H9 (cell line): ENCODE data around the gene FXYD3. TPM values are rescaled to one million over a fixed set of nuclear protein-coding genes. Genes with fewer than 3 reads are reported as not detected.

Source experiments
- DNase-seq: peaks from one replicate; pipeline ENCODE4 v3.0.0-alpha.2; 2017
- H2AFZ ChIP-seq: one replicate; pipeline ENCODE4 v1.6.1; 2013; ENCODE audit warnings: mild to moderate bottlenecking, low read length, control low read depth, moderate library complexity
- H2AK5ac ChIP-seq: 2 replicates; pipeline ENCODE4 v1.6.1; 2013; ENCODE audit warnings: low read length, control low read depth, mixed read lengths; ENCODE audit not compliant: insufficient read length
- H2BK120ac ChIP-seq: one replicate; pipeline ENCODE4 v1.6.1; 2013; ENCODE audit warnings: low read depth, mild to moderate bottlenecking, low read length, control low read depth, inconsistent platforms; ENCODE audit not compliant: poor library complexity, severe bottlenecking
- H2BK12ac ChIP-seq: 2 replicates; pipeline ENCODE4 v1.6.1; 2013; ENCODE audit warnings: low read length, control low read depth, mixed read lengths, low read depth; ENCODE audit not compliant: insufficient read length
- H2BK15ac ChIP-seq: 2 replicates; pipeline ENCODE4 v1.6.1; 2013; ENCODE audit warnings: low read depth, low read length, control low read depth
- H2BK20ac ChIP-seq: one replicate; pipeline ENCODE4 v1.6.1; 2013; ENCODE audit warnings: low read depth, mild to moderate bottlenecking, low read length, control low read depth, inconsistent platforms; ENCODE audit not compliant: poor library complexity, severe bottlenecking
- H2BK5ac ChIP-seq: 2 replicates; pipeline ENCODE4 v1.6.1; 2013; ENCODE audit warnings: low read length, control low read depth, mixed read lengths; ENCODE audit not compliant: insufficient read length
- H3K14ac ChIP-seq: 2 replicates; pipeline ENCODE4 v1.6.1; 2013; ENCODE audit warnings: low read length, control low read depth; ENCODE audit not compliant: insufficient read depth
- H3K18ac ChIP-seq: 2 replicates; pipeline ENCODE4 v1.6.1; 2013; ENCODE audit warnings: low read depth, mild to moderate bottlenecking, mixed read lengths, low read length, control low read depth; ENCODE audit not compliant: insufficient read length
- H3K23ac ChIP-seq: 2 replicates; pipeline ENCODE4 v1.6.1; 2013; ENCODE audit warnings: low read length, control low read depth, mixed read lengths, low read depth; ENCODE audit not compliant: insufficient read length
- H3K23me2 ChIP-seq: 2 replicates; pipeline ENCODE4 v1.6.1; 2013; ENCODE audit warnings: low read depth, mild to moderate bottlenecking, mixed read lengths, low read length, control low read depth; ENCODE audit not compliant: insufficient read length, poor library complexity, severe bottlenecking
- H3K27ac ChIP-seq: 2 replicates; pipeline ENCODE4 v1.5.1; 2013; ENCODE audit warnings: low read length, control low read depth, mixed read lengths, low read depth; ENCODE audit not compliant: insufficient read length
- H3K27me3 ChIP-seq: 2 replicates; pipeline ENCODE4 v1.6.1; 2013; ENCODE audit warnings: low read length, control low read depth, inconsistent platforms; ENCODE audit not compliant: insufficient read depth
- H3K4ac ChIP-seq: 2 replicates; pipeline ENCODE4 v1.6.1; 2013; ENCODE audit warnings: low read depth, mild to moderate bottlenecking, control low read depth, inconsistent platforms, low read length, moderate library complexity
- H3K4me1 ChIP-seq: 2 replicates; pipeline ENCODE4 v1.6.1; 2013; ENCODE audit warnings: low read length, control low read depth, inconsistent platforms; ENCODE audit not compliant: insufficient read depth
- H3K4me2 ChIP-seq: 2 replicates; pipeline ENCODE4 v1.6.1; 2013; ENCODE audit warnings: low read length, control low read depth, mixed read lengths; ENCODE audit not compliant: insufficient read length, insufficient read depth
- H3K56ac ChIP-seq: 2 replicates; pipeline ENCODE4 v1.6.1; 2013; ENCODE audit warnings: low read depth, mild to moderate bottlenecking, mixed read lengths, low read length, control low read depth; ENCODE audit not compliant: insufficient read length
- H3K79me1 ChIP-seq: 2 replicates; pipeline ENCODE4 v1.6.1; 2013; ENCODE audit warnings: low read depth, mild to moderate bottlenecking, moderate library complexity, low read length, control low read depth, inconsistent platforms; ENCODE audit not compliant: insufficient read depth, poor library complexity, severe bottlenecking
- H3K79me2 ChIP-seq: 2 replicates; pipeline ENCODE4 v1.6.1; 2013; ENCODE audit warnings: low read length, control low read depth, inconsistent platforms; ENCODE audit not compliant: insufficient read depth
- H3K9ac ChIP-seq: 2 replicates; pipeline ENCODE4 v1.6.1; 2013; ENCODE audit warnings: low read length, control low read depth, mixed read lengths; ENCODE audit not compliant: insufficient read length; ENCODE audit errors: extremely low read depth
- H3K9me3 ChIP-seq: one replicate; pipeline ENCODE4 v1.6.1; 2013; ENCODE audit warnings: low read depth, low read length, inconsistent platforms; ENCODE audit not compliant: control insufficient read depth
- H3T11ph ChIP-seq: one replicate; pipeline ENCODE4 v1.6.1; 2013; ENCODE audit warnings: mild to moderate bottlenecking, low read length, control low read depth, inconsistent platforms
- H4K20me1 ChIP-seq: one replicate; pipeline ENCODE4 v1.6.1; 2013; ENCODE audit not compliant: control insufficient read depth, insufficient read length, insufficient read depth
- H4K5ac ChIP-seq: 2 replicates; pipeline ENCODE4 v1.6.1; 2013; ENCODE audit warnings: low read depth, mild to moderate bottlenecking, mixed read lengths, low read length, control low read depth; ENCODE audit not compliant: insufficient read length
- H4K8ac ChIP-seq: replicated peaks from 2 replicates; pipeline ENCODE4 v1.6.1; 2013; ENCODE audit warnings: low read length, control low read depth, mixed read lengths, low read depth; ENCODE audit not compliant: insufficient read length
- H4K91ac ChIP-seq: 2 replicates; pipeline ENCODE4 v1.6.1; 2013; ENCODE audit warnings: low read depth, mild to moderate bottlenecking, moderate library complexity, mixed read lengths, low read length, control low read depth; ENCODE audit not compliant: insufficient read length
- H3K27ac Mint-ChIP-seq, 3 experiments: 2 replicates in 2 of 3; 3 replicates in 1 of 3; pipeline ENCODE4 v1.8.0; 2020 to 2021; ENCODE audit warnings: mixed read lengths in 3 of 3, mild to moderate bottlenecking in 1 of 3, moderate library complexity in 1 of 3
- H3K27me3 Mint-ChIP-seq: 2 replicates; pipeline ENCODE4 v1.8.0; 2021; ENCODE audit warnings: low read depth, mild to moderate bottlenecking, moderate library complexity, mixed read lengths
- H3K36me3 Mint-ChIP-seq, 3 experiments: 2 replicates in 2 of 3; 3 replicates in 1 of 3; pipeline ENCODE4 v1.8.0; 2020 to 2021; ENCODE audit warnings: low read depth in 3 of 3, mixed read lengths in 3 of 3; ENCODE audit not compliant: insufficient read depth in 1 of 3
- H3K4me1 Mint-ChIP-seq, 2 experiments: 2 replicates each; pipeline ENCODE4 v1.8.0; 2020; ENCODE audit warnings: mixed read lengths in 2 of 2
- H3K4me3 Mint-ChIP-seq, 2 experiments: 2 replicates in 1 of 2; 3 replicates in 1 of 2; pipeline ENCODE4 v1.8.0; 2020 to 2021; ENCODE audit warnings: mild to moderate bottlenecking in 2 of 2, mixed read lengths in 2 of 2, moderate library complexity in 1 of 2
- H3K9me3 Mint-ChIP-seq, 2 experiments: 2 replicates in 1 of 2; 3 replicates in 1 of 2; pipeline ENCODE4 v1.8.0; 2020; ENCODE audit warnings: mild to moderate bottlenecking in 2 of 2, mixed read lengths in 2 of 2, moderate library complexity in 1 of 2
- CTCF ChIP-seq: fragments of 200-600 bp; sonication (generic); conservative IDR thresholded peaks from 3 replicates; pipeline ENCODE4 v1.8.0; 2021; ENCODE audit warnings: antibody characterized with exemption, mild to moderate bottlenecking
- WGBS: extraction: QIAGEN DNeasy Blood & Tissue Kit; methylation state at CpG from one replicate; pipeline ENCODE4 v1.1.7; 2013; ENCODE audit warnings: missing lambda C conversion rate, low lambda C conversion rate, mixed read lengths; ENCODE audit not compliant: insufficient read length; ENCODE audit errors: extremely low coverage; 5-methylcytosine and 5-hydroxymethylcytosine counted together
- total RNA-seq: library from RNA; stranded (reverse); gene quantifications from 2 replicates; pipeline ENCODE4 v1.2.1, GENCODE V29; 2021

The FXYD3 gene
- total RNA-seq, 1 experiment from 2014 or later, result 1.5 TPM

DNA sequence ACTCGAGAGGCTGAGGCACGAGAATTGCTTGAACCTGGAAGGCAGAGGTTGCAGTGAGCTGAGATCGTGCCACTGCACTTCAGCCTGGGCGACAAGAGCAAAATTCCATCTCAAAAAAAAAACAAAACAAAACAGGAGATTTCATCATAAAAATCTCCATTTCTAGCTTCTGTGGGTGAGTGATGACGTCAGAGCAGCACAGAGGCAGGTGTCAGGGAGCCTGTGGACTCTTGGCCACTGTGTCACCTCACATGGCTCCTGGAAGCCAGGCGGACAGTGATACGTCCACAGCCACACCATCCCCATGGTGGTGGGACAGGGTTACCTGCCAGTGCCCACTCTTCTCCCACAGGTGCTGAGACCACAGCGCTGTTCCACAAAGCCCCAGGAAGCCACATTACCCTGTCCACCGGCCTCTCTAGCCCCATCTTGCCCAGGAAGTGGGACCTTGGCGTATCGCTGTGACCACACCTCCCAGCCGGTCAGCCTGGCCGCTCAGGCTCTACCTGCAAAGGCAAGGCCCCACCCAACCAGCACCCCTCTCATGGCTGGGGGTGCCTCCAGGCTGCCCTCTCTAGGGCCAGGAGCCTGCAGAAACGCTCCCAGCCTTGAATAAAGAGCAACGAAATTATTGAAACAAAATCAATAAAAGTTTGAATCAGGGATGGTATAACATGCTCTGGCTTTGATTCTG is 2.5 kb upstream of the FXYD3 start:
- no peak overlapping the region for H3K27ac ChIP-seq
- Mint-ChIP-seq H3K4me1 (peaks cover 33 to 47% of the 10 kb centered on the region in 2 experiments), H3K4me3 (no peak overlapping the region), H3K36me3 (no peaks in the 10 kb centered on the region; a peak in 1 of 7 replicates), H3K9me3 (no peaks in the 10 kb centered on the region), H3K27me3 (peaks cover 10% of the 10 kb centered on the region), H3K27ac (no peak overlapping the region; a peak in 1 of 7 replicates)
- no peak overlapping the region for H3T11ph ChIP-seq
- H2BK5ac ChIP-seq, result no peak overlapping the region
- no peak overlapping the region for H4K91ac ChIP-seq
- WGBS, result no CpG with 5 or more reads among the region's 15 CpGs
- H2BK120ac ChIP-seq, result no peak overlapping the region
- no peak overlapping the region for H3K56ac ChIP-seq
- no peak overlapping the region for H3K9ac ChIP-seq
- H4K5ac ChIP-seq, result no peak overlapping the region
- no peak overlapping the region for H2BK20ac ChIP-seq
- no peaks in the 10 kb centered on the region for H3K23me2 ChIP-seq
- no peaks in the 10 kb centered on the region for H3K9me3 ChIP-seq
- H2BK15ac ChIP-seq, result no peak overlapping the region
- H4K8ac ChIP-seq, result no peak overlapping the region
- no peak overlapping the region for H2AK5ac ChIP-seq
- no peak overlapping the region for H3K23ac ChIP-seq
- no peak overlapping the region for H3K14ac ChIP-seq
- no peaks in the 10 kb centered on the region for H3K79me2 ChIP-seq
- no peak for TF ChIP-seq CTCF
- no peaks in the 10 kb centered on the region for H3K4me1 ChIP-seq
- no peak for DNase-seq
- no peaks in the 10 kb centered on the region for H4K20me1 ChIP-seq
- no peak overlapping the region for H2AFZ ChIP-seq
- no peak overlapping the region for H3K4me2 ChIP-seq
- H3K18ac ChIP-seq, result no peak overlapping the region
- H3K27me3 ChIP-seq, result no peaks in the 10 kb centered on the region
- no peaks in the 10 kb centered on the region for H3K79me1 ChIP-seq
- no peak overlapping the region for H2BK12ac ChIP-seq
- H3K4ac ChIP-seq, result no peak overlapping the region
